HEK293 (cell line): Measurements from ENCODE around the gene DIS3L2.

ENCODE experiments used
- CTCF ChIA-PET: fragments of 350-600 bp; formaldehyde crosslinking; extraction: SDS; loops from one replicate; lab custom pipeline; 2021; ENCODE audit warnings: antibody characterized with exemption; lab: Yijun Ruan, JAX
- POLR2A ChIA-PET: fragments of 300-600 bp; formaldehyde crosslinking; extraction: SDS; loops from one replicate; lab custom pipeline; 2020; ENCODE audit warnings: antibody characterized with exemption, inconsistent platforms; lab: Yijun Ruan, JAX
- H3K27ac ChIP-seq: fragments of 200-500 bp; sonication (Bioruptor generic); 2 replicates; pipeline ENCODE4 v1.5.1; 2014; ENCODE audit warnings: low read depth, low read length, control low read depth, inconsistent platforms; ENCODE audit errors: extremely low read depth
- H3K36me3 ChIP-seq, 2 experiments: fragments of 200-500 bp in 1 of 2; sonication (Bioruptor generic) in 1 of 2; 1 replicate in 1 of 2; 2 replicates in 1 of 2; pipeline ENCODE4 v1.5.1; 2014 to 2017; ENCODE audit warnings: inconsistent platforms in 2 of 2, low read length in 2 of 2; ENCODE audit not compliant: control insufficient read depth in 2 of 2, insufficient read depth in 1 of 2
- H3K4me1 ChIP-seq: fragments of 200-500 bp; sonication (Bioruptor generic); 2 replicates; pipeline ENCODE4 v1.5.1; 2014; ENCODE audit warnings: mild to moderate bottlenecking, low read length, inconsistent platforms; ENCODE audit not compliant: control insufficient read depth, insufficient read depth
- H3K4me3 ChIP-seq: 2 replicates; pipeline ENCODE4 v1.5.1; 2011; ENCODE audit warnings: low read depth, mild to moderate bottlenecking, control low read depth, low read length, moderate library complexity
- H3K9me3 ChIP-seq: fragments of 200-500 bp; sonication (Bioruptor generic); 2 replicates; pipeline ENCODE4 v1.5.1; 2014; ENCODE audit warnings: low read depth, low read length, inconsistent platforms; ENCODE audit not compliant: control insufficient read depth, insufficient read depth
- FEZF1 ChIP-seq: fragments of 450-650 bp; formaldehyde crosslinking; IDR thresholded peaks from 2 replicates; pipeline ENCODE4 v1.5.1; 2016; ENCODE audit warnings: missing biosample characterization, missing genetic modification characterization
- HOXC10 ChIP-seq: sonication (generic); formaldehyde crosslinking; IDR thresholded peaks from 2 replicates; pipeline ENCODE4 v1.8.1; 2023; ENCODE audit warnings: mild to moderate bottlenecking, missing genetic modification reagents
- IKZF3 ChIP-seq: fragments of 450-650 bp; IDR thresholded peaks from 2 replicates; pipeline ENCODE4 v1.5.0; 2018; ENCODE audit warnings: missing biosample characterization, mild to moderate bottlenecking, missing genetic modification characterization, moderate library complexity
- KLF10 ChIP-seq: fragments of 450-650 bp; IDR thresholded peaks from 2 replicates; pipeline ENCODE4 v1.5.1; 2018; ENCODE audit warnings: missing biosample characterization, mild to moderate bottlenecking, missing genetic modification characterization
- KLF7 ChIP-seq: fragments of 450-650 bp; formaldehyde crosslinking; IDR thresholded peaks from 2 replicates; pipeline ENCODE4 v1.5.1; 2016; ENCODE audit warnings: missing biosample characterization, missing genetic modification characterization, borderline replicate concordance
- MYNN ChIP-seq: fragments of 450-650 bp; formaldehyde crosslinking; IDR thresholded peaks from 2 replicates; pipeline ENCODE4 v1.5.1; 2016; ENCODE audit warnings: missing biosample characterization, missing genetic modification characterization, borderline replicate concordance
- PRDM6 ChIP-seq: fragments of 450-650 bp; formaldehyde crosslinking; IDR thresholded peaks from 2 replicates; pipeline ENCODE4 v1.5.1; 2017; ENCODE audit warnings: missing biosample characterization, missing genetic modification characterization
- ZEB2 ChIP-seq: fragments of 450-650 bp; formaldehyde crosslinking; IDR thresholded peaks from 2 replicates; pipeline ENCODE4 v1.5.1; 2016; ENCODE audit warnings: missing biosample characterization, missing genetic modification characterization
- ZNF132 ChIP-seq: fragments of 450-650 bp; formaldehyde crosslinking; IDR thresholded peaks from 2 replicates; pipeline ENCODE4 v1.5.1; 2017; ENCODE audit warnings: missing biosample characterization, missing genetic modification characterization, borderline replicate concordance
- ZNF155 ChIP-seq: fragments of 450-650 bp; formaldehyde crosslinking; IDR thresholded peaks from 2 replicates; pipeline ENCODE4 v1.5.1; 2016; ENCODE audit warnings: missing biosample characterization, missing genetic modification characterization
- ZNF157 ChIP-seq: fragments of 450-650 bp; formaldehyde crosslinking; IDR thresholded peaks from 2 replicates; pipeline ENCODE4 v1.5.1; 2016; ENCODE audit warnings: missing biosample characterization, missing genetic modification characterization
- ZNF23 ChIP-seq: fragments of 450-650 bp; formaldehyde crosslinking; IDR thresholded peaks from 2 replicates; pipeline ENCODE4 v1.5.1; 2016; ENCODE audit warnings: missing biosample characterization, missing genetic modification characterization, borderline replicate concordance
- ZNF280D ChIP-seq: fragments of 450-650 bp; formaldehyde crosslinking; IDR thresholded peaks from 2 replicates; pipeline ENCODE4 v1.5.1; 2016; ENCODE audit warnings: missing biosample characterization, missing genetic modification characterization
- ZNF324 ChIP-seq: fragments of 450-650 bp; formaldehyde crosslinking; IDR thresholded peaks from 2 replicates; pipeline ENCODE4 v1.5.1; 2016; ENCODE audit warnings: missing biosample characterization, missing genetic modification characterization
- ZNF37A ChIP-seq: fragments of 450-650 bp; IDR thresholded peaks from 2 replicates; pipeline ENCODE4 v1.5.1; 2018; ENCODE audit warnings: missing biosample characterization, missing genetic modification characterization
- ZNF391 ChIP-seq: fragments of 450-650 bp; formaldehyde crosslinking; IDR thresholded peaks from 2 replicates; pipeline ENCODE4 v1.5.1; 2016; ENCODE audit warnings: low read depth, missing biosample characterization, missing genetic modification characterization, borderline replicate concordance
- ZNF404 ChIP-seq: fragments of 450-650 bp; formaldehyde crosslinking; IDR thresholded peaks from 2 replicates; pipeline ENCODE4 v1.5.1; 2017; ENCODE audit warnings: missing biosample characterization, missing genetic modification characterization
- ZNF548 ChIP-seq: fragments of 450-650 bp; formaldehyde crosslinking; IDR thresholded peaks from 2 replicates; pipeline ENCODE4 v1.5.1; 2016; ENCODE audit warnings: missing biosample characterization, missing genetic modification characterization
- ZNF658 ChIP-seq: fragments of 450-650 bp; formaldehyde crosslinking; IDR thresholded peaks from 2 replicates; pipeline ENCODE4; 2016; ENCODE audit warnings: missing biosample characterization, missing genetic modification characterization
- ZNF660 ChIP-seq: fragments of 450-650 bp; IDR thresholded peaks from 2 replicates; pipeline ENCODE4 v1.5.1; 2018; ENCODE audit warnings: missing biosample characterization, mild to moderate bottlenecking, missing genetic modification characterization
- ZSCAN23 ChIP-seq: fragments of 450-650 bp; formaldehyde crosslinking; IDR thresholded peaks from 2 replicates; pipeline ENCODE4 v1.5.1; 2016; ENCODE audit warnings: missing biosample characterization, missing genetic modification characterization

Gene DIS3L2

GRCh38 chr2:232341739-232342126 is 380.2 kb downstream of the DIS3L2 start:
- Histone ChIP-seq H3K4me3 (no peak overlapping the region), H3K36me3 (no peaks in the 10 kb centered on the region), H3K27ac (no peak overlapping the region), H3K4me1 (no peaks in the 10 kb centered on the region)
- CTCF ChIA-PET = interaction anchor here (0.6 to 1.3 kb wide), 5 partner anchors 13 to 413 kb away, joined by 3 to 4 read pairs (median 4); no protein-coding TSS in a partner anchor
- POLR2A ChIA-PET = no interaction called here
- TF ChIP-seq ZNF155 (no peak), ZNF37A (no peak), ZNF280D (tag by site-specific recombination) (no peak), IKZF3 (tag by site-specific recombination) (no peak)
- TF ChIP-seq, all 188 proteins: peak for 0
- H3K9me3 ChIP-seq = no peaks in the 10 kb centered on the region

GRCh38 chr2:232342635-232343565 is 381.4 kb downstream of the DIS3L2 start:
- no peaks in the 10 kb centered on the region for H3K9me3 ChIP-seq
- POLR2A ChIA-PET = no interaction called here
- no peaks in the 10 kb centered on the region for H3K4me1 ChIP-seq
- no peak overlapping the region for H3K4me3 ChIP-seq
- TF ChIP-seq ZNF404 (tag by site-specific recombination) = no peak
- no peaks in the 10 kb centered on the region for H3K36me3 ChIP-seq
- H3K27ac ChIP-seq = no peak overlapping the region
- CTCF ChIA-PET = interaction anchor here (0.8 to 1.3 kb wide), 2 partner anchors 97 to 435 kb away, joined by 4 to 5 read pairs; no protein-coding TSS in a partner anchor

GRCh38 chr2:232343821-232344220 is 382.3 kb downstream of the DIS3L2 start:
- CTCF ChIA-PET = interaction anchor here (0.8 kb wide), 1 partner anchor 436 kb away, joined by 5 read pairs; no protein-coding TSS in a partner anchor
- TF ChIP-seq ZNF132 (no peak), ZNF23 (tag by site-specific recombination) (no peak), ZNF391 (no peak), ZNF324 (tag by site-specific recombination) (no peak), HOXC10 (CRISPR knock-in tag) (no peak), KLF7 (tag by site-specific recombination) (no peak), ZNF157 (no peak), FEZF1 (no peak), ZNF660 (tag by site-specific recombination) (no peak), ZNF548 (tag by site-specific recombination) (no peak), ZNF658 (no peak), ZEB2 (tag by site-specific recombination) (no peak), MYNN (tag by site-specific recombination) (no peak), PRDM6 (tag by site-specific recombination) (no peak), IKZF3 (tag by site-specific recombination) (no peak), ZSCAN23 (tag by site-specific recombination) (no peak), KLF10 (tag by site-specific recombination) (no peak)
- Histone ChIP-seq H3K4me3 (no peak overlapping the region), H3K9me3 (no peaks in the 10 kb centered on the region), H3K27ac (no peak overlapping the region), H3K4me1 (no peaks in the 10 kb centered on the region), H3K36me3 (no peaks in the 10 kb centered on the region)
- POLR2A ChIA-PET = no interaction called here
